Stomach (tissue), 9 donors: ENCODE data around the gene GALNT18. TPM values are rescaled to one million over a fixed set of nuclear protein-coding genes. Genes with fewer than 3 reads are reported as not detected.

Experiments
- DNase-seq, 2 donors: peaks; one replicate each; pipeline versions ENCODE4 v3.0.0 to v3.0.0-alpha.2; 2013 to 2019
- H3K27ac ChIP-seq, 5 donors: fragments of 200-600 bp in 4 of 5; sonication (generic) in 4 of 5; one replicate each; pipeline ENCODE4 v1.5.1; 2013 to 2019; ENCODE audit warnings: mild to moderate bottlenecking in 1 of 5, moderate library complexity in 1 of 5
- H3K27me3 ChIP-seq, 3 donors: fragments of 200-600 bp; sonication (generic); one replicate each; pipeline ENCODE4 v1.5.1; 2017 to 2019; ENCODE audit warnings: mixed run types in 1 of 3
- H3K36me3 ChIP-seq, 4 donors: fragments of 200-600 bp; sonication (generic); 1 replicate in 3 of 4; 2 replicates in 1 of 4; pipeline ENCODE4 v1.5.1; 2016 to 2019
- H3K4me1 ChIP-seq, 4 donors: fragments of 200-600 bp; sonication (generic); one replicate each; pipeline ENCODE4 v1.5.1; 2016 to 2019
- H3K4me3 ChIP-seq, 4 donors: fragments of 200-600 bp; sonication (generic) in 3 of 4; one replicate each; pipeline ENCODE4 v1.5.1; 2016 to 2019; ENCODE audit warnings: mild to moderate bottlenecking in 1 of 4
- H3K9me3 ChIP-seq, 4 donors: fragments of 200-600 bp; sonication (generic); one replicate each; pipeline ENCODE4 v1.5.1; 2016 to 2019
- EP300 ChIP-seq: sonication (generic); formaldehyde crosslinking; IDR thresholded peaks from one replicate; pipeline ENCODE4 v1.6.1; 2017; ENCODE audit warnings: antibody characterized with exemption
- POLR2A ChIP-seq, 4 donors: fragments of 450-650 bp; IDR thresholded peaks; one replicate each; pipeline ENCODE4 v1.6.1; 2016; ENCODE audit warnings: antibody characterized with exemption in 4 of 4, control low read depth in 2 of 4, mild to moderate bottlenecking in 1 of 4, moderate library complexity in 1 of 4
- POLR2AphosphoS5 ChIP-seq, 3 donors: sonication (generic); formaldehyde crosslinking; IDR thresholded peaks; one replicate each; pipeline ENCODE4 v1.6.1; 2016; ENCODE audit warnings: antibody characterized with exemption in 3 of 3
- WGBS, 5 donors: extraction: QIAGEN DNeasy Blood & Tissue Kit in 3 of 5; methylation state at CpG; one replicate each; pipeline versions ENCODE4 v1.1.5 to v1.1.7; 2013 to 2018; 5-methylcytosine and 5-hydroxymethylcytosine counted together
- intact Hi-C: fragments of 100-400 bp; cut with DNase I; formaldehyde crosslinking; loops from one replicate; pipeline ENCODE4 v1.15.1; 2023; ENCODE audit warnings: low total_unique reads
- polyA plus RNA-seq, 3 donors: library from polyadenylated mRNA; stranded (reverse); fragments of 200-250 nt; gene quantifications; one replicate each; pipeline ENCODE4 v1.2.3, GENCODE V29; 2013
- total RNA-seq, 5 donors: library from RNA; depleted of rRNA; stranded (reverse); fragments of >200 nt; gene quantifications; one replicate each; pipeline versions ENCODE4 v1.1.0 to v1.2.3, GENCODE V29; 2014 to 2016
- TF ChIP-seq, protein P1 (sequence below), 7 experiments: fragments of 450-650 bp in 4 of 7; fragments of 200-600 bp in 3 of 7; sonication (generic) in 3 of 7; IDR thresholded peaks; one replicate each; pipeline ENCODE4 v1.5.1; 2016 to 2019; ENCODE audit warnings: antibody characterized with exemption in 7 of 7, control low read depth in 2 of 7, mild to moderate bottlenecking in 1 of 7
- donor health status: healthy with polysubstance abuse.
- donor health status: Bipolar disorder and iron deficiency.
- donor health status: healthy.

The GALNT18 gene
- total and polyA plus RNA-seq, 8 donors = 0.58 to 16.1 (median 2.7) TPM

DNA sequence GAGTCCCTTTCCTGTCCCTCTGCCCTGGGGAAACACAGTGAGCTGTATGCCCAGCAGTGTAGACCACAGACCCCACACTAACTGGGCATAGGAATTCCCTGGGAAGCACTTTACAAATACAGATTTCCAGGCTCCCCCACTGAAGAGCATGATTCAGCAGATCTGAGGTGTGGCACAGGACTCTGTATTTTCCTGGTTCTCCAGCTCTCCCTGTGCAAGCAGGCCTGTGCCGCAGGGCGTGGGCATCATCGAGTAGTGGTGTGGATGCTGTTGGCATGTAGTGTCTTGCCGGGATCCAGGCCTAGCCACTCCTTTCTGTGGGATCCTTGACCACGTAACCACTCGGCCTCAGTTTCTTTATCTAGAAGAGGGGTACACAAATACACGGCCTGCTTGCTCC is 49.9 kb downstream of the GALNT18 start:
- no peaks in the 10 kb centered on the region for H3K27me3 ChIP-seq
- H3K4me3 ChIP-seq = no peak overlapping the region
- H3K9me3 ChIP-seq = no peaks in the 10 kb centered on the region
- H3K4me1 ChIP-seq = peaks cover 0 to 20% (median 7%) of the 10 kb centered on the region in 4 donors
- H3K27ac ChIP-seq = no peak overlapping the region
- TF ChIP-seq, protein P1, sequence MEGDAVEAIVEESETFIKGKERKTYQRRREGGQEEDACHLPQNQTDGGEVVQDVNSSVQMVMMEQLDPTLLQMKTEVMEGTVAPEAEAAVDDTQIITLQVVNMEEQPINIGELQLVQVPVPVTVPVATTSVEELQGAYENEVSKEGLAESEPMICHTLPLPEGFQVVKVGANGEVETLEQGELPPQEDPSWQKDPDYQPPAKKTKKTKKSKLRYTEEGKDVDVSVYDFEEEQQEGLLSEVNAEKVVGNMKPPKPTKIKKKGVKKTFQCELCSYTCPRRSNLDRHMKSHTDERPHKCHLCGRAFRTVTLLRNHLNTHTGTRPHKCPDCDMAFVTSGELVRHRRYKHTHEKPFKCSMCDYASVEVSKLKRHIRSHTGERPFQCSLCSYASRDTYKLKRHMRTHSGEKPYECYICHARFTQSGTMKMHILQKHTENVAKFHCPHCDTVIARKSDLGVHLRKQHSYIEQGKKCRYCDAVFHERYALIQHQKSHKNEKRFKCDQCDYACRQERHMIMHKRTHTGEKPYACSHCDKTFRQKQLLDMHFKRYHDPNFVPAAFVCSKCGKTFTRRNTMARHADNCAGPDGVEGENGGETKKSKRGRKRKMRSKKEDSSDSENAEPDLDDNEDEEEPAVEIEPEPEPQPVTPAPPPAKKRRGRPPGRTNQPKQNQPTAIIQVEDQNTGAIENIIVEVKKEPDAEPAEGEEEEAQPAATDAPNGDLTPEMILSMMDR (IDR thresholded peaks at IDR 0.05) = no peak
- no peak for TF ChIP-seq POLR2AphosphoS5 (IDR thresholded peaks at IDR 0.05)
- TF ChIP-seq EP300 = no peak
- TF ChIP-seq POLR2A (IDR thresholded peaks at IDR 0.05) = no peak
- intact Hi-C loops = no loop called here
- DNase-seq = no peak
- 92 to 94% (median 93%) methylated on average over 7 of the region's 7 CpGs for WGBS, 5 donors
- H3K36me3 ChIP-seq = no peaks in the 10 kb centered on the region

DNA sequence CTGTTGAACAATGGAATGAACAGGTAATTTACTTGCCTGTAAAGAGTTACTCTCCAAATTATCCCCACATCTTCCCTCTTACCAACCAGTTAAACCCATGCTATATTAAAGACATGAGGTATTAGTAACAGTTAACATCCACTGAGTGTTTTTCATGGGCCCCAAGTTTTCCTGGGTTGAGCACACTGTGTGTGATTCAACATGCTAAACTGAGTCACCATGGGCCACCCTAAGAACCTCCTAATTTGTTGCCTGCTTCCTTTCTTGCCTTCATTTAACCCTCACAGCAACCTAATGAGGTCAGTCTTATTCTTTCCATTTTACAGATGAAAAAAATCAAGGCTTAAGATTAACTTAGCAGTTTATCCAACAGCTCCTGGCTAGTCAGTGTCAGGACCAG is 51.0 kb downstream of the GALNT18 start:
- no peaks in the 10 kb centered on the region for H3K9me3 ChIP-seq
- no peaks in the 10 kb centered on the region for H3K27me3 ChIP-seq
- DNase-seq = no peak
- no peak overlapping the region for H3K27ac ChIP-seq
- TF ChIP-seq POLR2A (IDR thresholded peaks at IDR 0.05) (no peak), EP300 (no peak), POLR2AphosphoS5 (IDR thresholded peaks at IDR 0.05) (no peak)
- TF ChIP-seq, protein P1 (IDR thresholded peaks at IDR 0.05) = no peak
- no peaks in the 10 kb centered on the region for H3K36me3 ChIP-seq
- intact Hi-C loops = no loop called here
- peaks cover 0 to 20% (median 7%) of the 10 kb centered on the region in 4 donors for H3K4me1 ChIP-seq
- H3K4me3 ChIP-seq = no peak overlapping the region

DNA sequence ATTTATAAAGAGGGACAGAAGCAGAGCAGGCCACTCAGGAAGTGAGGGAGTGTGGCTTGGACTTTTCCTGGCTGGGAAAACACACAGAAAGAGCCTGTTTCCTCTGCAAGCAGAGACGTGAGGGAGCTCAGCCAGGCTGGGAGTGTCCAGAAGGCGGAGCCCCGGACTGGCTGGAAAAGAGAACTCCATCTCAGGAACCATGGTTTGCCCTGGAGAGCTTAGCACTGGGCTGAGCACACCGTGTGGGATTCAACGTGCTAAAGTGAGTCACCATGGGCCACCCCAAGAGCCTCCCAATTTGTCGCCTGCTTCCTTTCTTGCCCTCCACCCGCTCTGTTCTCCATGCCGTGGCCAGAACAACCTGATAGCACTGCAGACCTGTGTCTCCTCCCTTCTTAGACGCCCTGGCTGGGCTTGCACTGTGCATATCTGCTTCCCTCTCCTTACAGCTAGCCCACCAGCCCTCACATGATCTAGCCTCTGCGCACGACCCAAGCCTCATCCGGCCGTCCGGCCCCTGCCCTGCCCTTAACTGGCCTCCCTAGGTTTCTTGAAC is 51.8 kb downstream of the GALNT18 start:
- H3K4me3 ChIP-seq = no peak overlapping the region
- 47 to 56% (median 50%) methylated on average over 14 of the region's 14 CpGs for WGBS, 5 donors
- H3K4me1 ChIP-seq = peaks cover 0 to 16% (median 7%) of the 10 kb centered on the region in 4 donors
- no peaks in the 10 kb centered on the region for H3K9me3 ChIP-seq
- no peaks in the 10 kb centered on the region for H3K36me3 ChIP-seq
- H3K27ac ChIP-seq = peak overlapping the region in 4 of 5 donors; percentile 9 to 43 (median 32)
- peak; percentile 48 to 78 for DNase-seq
- intact Hi-C loops = no loop called here
- TF ChIP-seq POLR2A (IDR thresholded peaks at IDR 0.05) (no peak), EP300 (no peak), POLR2AphosphoS5 (IDR thresholded peaks at IDR 0.05) (no peak)
- TF ChIP-seq, protein P1 (IDR thresholded peaks at IDR 0.05) = no peak
- no peaks in the 10 kb centered on the region for H3K27me3 ChIP-seq

DNA sequence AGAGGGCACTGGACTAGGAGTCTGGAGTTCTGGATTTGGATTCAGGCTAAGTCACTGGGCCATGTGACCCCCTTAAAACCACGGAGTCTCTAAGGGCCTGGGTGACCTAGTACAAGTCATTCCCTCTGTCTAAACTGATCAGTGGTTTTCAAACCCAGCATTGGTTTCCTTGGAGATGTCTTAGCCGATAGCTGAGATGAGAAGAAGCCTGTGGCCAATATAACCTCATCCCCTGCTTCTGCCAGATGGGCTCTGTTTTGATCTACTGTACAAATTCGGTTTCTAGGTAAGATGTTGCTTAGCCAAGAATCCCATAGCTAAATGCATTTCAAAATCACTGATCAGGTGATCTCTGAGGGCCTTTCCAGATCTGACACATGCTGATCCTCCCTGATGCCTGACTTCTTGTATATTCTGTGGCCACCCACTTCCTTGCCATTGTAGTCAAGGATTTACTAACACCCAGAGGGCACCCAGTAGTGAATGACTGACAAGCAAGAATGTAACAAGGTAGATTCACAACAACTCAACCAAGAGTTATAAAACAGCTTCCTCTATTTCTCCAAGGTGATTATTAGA is 53.1 kb downstream of the GALNT18 start:
- Histone ChIP-seq H3K4me1 (peaks cover 0 to 14% (median 5%) of the 10 kb centered on the region in 4 donors), H3K27ac (no peak overlapping the region), H3K4me3 (no peak overlapping the region), H3K27me3 (no peaks in the 10 kb centered on the region), H3K36me3 (no peaks in the 10 kb centered on the region), H3K9me3 (no peaks in the 10 kb centered on the region)
- TF ChIP-seq POLR2A (IDR thresholded peaks at IDR 0.05) = no peak
- intact Hi-C loops = no loop called here
- 78 to 96% (median 88%) methylated on average over 3 of the region's 3 CpGs for WGBS, 5 donors
- no peak for DNase-seq

DNA sequence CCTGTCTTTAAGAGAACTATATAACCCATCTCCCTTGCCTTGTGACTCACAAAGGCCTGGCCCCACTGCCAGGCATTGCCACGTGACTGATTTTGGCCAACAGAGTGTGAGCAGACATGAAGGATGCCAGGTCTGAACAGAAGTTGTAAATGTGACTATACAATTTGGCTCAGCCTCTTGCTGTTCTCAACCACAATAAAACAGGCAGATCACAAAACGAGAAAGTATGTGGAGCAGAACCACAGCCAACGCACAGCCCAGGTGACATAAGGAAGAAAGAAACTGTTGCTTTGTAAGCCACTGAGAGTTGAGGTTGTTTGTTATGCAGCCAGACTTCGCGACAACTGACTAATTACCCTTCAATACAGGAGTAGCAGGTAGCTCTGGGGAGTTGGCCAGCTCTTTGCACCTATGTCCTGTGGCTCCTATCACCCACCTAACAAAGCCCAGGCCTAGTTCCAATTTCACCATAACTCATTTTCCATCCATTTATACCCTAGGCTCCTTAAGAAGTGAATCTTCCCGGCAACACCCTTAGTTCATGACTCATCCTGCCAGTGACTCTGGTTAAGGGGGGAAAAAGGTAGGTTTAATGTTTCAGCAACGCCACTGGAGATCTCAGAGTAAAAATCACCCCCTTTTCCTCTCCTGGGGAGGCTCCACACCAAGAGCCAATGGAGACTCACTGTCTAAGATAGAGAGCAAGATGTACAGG is 53.7 kb downstream of the GALNT18 start:
- H3K27ac ChIP-seq = no peak overlapping the region
- intact Hi-C loops = no loop called here
- H3K9me3 ChIP-seq = no peaks in the 10 kb centered on the region
- TF ChIP-seq, protein P1 (IDR thresholded peaks at IDR 0.05) = no peak
- no peak for TF ChIP-seq POLR2A (IDR thresholded peaks at IDR 0.05)
- no peak for TF ChIP-seq EP300
- TF ChIP-seq POLR2AphosphoS5 (IDR thresholded peaks at IDR 0.05) = no peak
- H3K4me3 ChIP-seq = no peak overlapping the region
- peaks cover 0 to 16% (median 5%) of the 10 kb centered on the region in 4 donors for H3K4me1 ChIP-seq
- peaks cover 0 to under 1% (median 0%) of the 10 kb centered on the region in 3 donors for H3K27me3 ChIP-seq
- no peak for DNase-seq
- H3K36me3 ChIP-seq = no peaks in the 10 kb centered on the region
- WGBS, 5 donors = 62 to 79% (median 76%) methylated on average over 7 of the region's 7 CpGs
